Stimulated activated CD4-positive, alpha-beta T cell treated with anti-CD3 and anti-CD28 coated beads, Interleukin-2, amount 100 ng/mL, for 48 hours (primary cell): Measurements from ENCODE around the gene CIART.
"Not testable (repeated sequence)": the region's sequence is repeated elsewhere in the genome, so short reads cannot be mapped to it uniquely, and the experiment has no call there.

Experiments used
- DNase-seq, 2 donors: peaks; one replicate each; pipeline ENCODE4 v3.0.0-alpha.2; 2020

CIART gene, protein sequence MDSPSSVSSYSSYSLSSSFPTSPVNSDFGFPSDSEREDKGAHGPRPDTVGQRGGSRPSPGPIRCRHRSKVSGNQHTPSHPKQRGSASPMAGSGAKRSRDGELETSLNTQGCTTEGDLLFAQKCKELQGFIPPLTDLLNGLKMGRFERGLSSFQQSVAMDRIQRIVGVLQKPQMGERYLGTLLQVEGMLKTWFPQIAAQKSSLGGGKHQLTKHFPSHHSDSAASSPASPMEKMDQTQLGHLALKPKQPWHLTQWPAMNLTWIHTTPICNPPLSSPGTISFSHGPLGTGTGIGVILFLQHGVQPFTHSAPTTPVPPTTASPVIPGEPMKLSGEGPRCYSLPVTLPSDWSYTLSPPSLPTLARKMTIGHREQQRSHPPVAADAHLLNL

DNA sequence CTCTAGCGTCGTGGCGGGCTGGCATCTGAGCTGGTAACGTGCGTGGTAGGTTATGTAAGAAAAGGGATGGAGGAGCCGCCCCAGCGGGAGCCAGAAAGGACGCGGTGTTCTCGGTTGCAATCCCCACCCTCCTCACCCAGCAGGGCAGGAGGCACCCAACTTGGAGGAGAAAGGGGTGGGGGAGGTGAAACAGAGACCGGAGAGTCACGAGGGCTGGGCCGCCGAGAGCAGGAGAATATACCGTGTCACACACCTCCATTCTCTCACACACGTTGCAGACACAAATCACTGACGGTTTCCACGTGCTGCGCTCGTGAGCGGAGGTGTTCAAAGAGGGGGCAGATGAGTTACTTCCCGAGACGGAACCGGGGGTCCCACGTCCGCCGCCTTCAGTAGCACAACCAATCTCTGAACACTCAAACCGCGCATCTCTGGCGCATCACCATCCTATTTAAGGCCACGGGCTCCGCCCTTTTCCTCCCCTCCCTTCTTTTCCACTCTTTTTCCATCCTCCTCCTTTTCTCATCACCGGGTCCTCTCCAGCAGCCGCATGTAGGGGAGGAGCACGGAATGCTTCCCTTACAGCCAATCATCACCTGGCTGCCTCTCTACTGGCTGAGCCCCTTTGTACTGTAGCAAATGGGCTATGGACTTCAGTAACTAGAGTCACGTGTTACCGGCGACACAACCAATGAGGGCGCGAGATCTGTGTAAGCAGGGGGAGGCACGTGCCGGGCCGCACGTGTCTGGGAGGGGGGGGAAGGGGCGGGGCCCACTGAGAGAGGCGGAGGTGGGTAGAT is at the start of gene CIART:
TSS of gene CIART (plus strand) at position 797 of the 800 bp plus-strand sequence. CDS start 714 bp downstream, outside the sequence.
- DNase-seq, result peak; percentile 56 to 58

DNA sequence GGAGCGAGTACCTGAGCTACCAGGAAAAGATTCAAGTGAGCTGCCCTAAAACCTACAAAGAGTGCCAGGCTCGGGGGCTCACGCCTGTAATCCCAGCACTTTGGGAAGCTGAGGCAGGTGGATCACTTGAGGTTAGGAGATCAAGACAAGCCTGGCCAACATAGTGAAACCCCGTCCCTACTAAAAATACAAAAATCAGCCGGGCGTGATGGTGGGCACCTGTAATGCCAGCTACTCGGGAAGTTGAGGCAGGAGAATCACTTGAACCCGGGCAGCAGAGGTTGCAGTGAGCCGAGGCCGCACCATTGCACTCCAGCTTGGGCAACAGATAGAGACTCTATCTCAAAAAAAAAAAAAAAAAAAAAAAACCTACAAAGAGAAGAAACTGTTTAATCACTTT is 49.4 kb upstream of the CIART start:
- not testable (repeated sequence) for DNase-seq

DNA sequence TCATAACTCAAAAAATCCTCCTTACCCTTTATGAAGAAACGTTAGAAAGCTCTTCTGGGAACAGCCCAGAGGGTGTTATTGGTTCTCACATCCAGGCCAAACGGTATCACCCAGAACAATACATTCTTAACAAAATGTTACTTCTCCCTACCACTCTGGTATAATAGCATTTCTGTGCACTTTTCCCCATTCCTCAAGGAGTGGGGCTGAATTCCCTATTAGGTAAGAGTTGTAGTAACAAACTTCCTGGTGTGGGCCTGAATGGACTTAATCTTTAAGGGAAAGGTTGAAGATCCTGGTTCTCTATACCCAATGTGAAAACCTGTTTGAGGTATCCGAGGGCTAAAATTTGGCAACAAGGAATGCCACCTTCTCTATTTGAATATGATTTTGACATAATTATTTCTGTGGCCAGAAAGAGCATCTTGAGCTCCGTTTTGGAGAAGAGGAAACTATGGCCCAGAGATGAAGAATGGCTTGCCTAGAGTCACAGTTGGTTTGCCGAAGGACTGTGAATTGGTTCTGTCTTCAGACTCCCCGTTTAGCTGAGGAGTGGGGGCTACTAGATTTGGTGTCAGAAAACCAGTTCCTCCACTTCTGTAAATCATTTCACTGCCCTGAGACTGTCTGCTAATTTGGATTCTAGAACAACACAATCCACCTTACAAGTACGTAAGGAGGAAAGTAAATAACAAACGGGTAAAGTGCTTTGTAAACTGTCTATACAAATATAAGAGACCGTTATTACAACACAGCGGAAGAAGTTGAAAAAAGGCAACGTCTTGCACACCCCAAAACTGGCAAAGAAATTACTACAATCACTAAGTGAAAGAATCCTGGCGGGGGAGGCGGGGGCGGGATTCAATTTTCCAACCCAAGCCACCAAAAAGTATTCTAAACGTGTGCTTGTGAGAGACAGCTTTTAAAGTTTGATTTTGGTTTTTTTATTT is 48.7 kb upstream of the CIART start:
- peak in 1 of 2 donors; percentile 37 for DNase-seq

DNA sequence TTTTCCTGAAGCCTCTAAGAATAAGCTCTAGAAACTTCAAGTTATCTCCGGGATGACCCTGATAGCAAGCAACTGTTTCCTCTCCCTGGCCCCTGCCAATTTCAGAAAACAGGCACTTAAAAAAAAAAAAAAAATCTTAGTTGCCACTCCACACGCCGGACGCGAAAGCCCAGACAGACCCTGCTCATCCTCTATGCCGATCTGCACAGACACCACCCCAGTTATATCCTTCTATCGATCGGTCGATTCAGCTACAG is 48.1 kb upstream of the CIART start:
- no peak for DNase-seq

DNA sequence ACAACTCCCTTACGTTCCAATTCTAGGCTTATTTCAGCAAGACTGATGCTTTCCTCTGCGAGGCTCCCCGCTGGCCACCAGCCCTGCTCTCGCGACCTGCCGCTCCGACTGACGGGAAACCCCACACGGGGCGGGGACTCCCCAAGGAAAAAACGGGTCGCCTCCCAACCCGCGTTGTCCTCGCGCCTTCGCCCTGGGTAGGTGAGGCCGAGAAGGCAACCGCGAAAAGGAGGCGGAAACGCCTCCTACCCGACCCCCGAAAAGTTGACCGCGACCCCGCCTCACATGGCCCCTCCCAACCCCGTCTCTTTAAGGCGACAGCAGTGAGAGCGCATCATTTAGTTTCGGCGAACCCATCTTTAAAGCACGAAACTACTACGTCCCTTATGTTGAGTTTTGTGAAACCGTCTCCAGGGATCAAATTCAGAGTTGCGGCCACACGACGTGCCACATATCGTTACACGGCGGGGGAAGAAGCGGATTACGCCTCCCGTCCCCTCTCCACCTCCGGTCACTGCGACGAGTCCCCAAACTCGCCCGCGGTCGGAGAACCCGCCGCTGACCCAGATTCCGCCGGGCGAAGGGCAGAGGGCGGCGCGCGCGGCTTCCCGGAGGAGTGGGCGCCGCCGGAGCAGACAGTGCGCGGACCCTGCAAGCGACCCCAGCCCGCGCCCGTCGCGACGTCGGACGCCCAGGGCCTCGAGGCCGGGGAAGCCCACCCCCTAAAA is 47.6 kb upstream of the CIART start:
- peak; percentile 81 to 85 for DNase-seq

DNA sequence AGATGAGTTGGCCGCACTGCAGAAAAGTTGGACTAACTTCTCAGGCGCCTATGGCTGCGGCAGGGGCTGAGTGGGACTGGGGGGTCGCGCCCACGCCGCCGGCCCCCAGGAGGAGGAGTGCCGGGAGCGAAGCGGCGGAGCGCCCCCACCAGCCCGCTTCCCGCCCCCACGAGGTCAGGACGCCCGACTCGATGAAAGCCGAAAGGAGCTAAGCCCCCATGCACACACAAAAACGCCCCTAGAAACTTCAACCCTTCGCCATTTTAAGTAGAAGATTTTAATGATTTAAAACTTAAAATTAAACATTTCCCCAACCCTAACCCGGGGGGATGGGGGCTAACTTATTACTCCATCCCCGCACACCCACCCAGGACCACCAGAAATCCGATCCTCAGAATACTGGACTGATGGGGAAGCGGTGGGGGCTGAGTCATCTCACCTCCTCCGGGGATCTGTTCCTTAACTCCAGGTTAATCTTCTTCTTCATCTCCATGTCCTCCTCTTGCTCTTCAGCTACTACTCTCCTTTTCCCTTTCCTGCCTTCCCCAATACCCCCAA is 47.0 kb upstream of the CIART start:
- peak; percentile 24 to 26 for DNase-seq

DNA sequence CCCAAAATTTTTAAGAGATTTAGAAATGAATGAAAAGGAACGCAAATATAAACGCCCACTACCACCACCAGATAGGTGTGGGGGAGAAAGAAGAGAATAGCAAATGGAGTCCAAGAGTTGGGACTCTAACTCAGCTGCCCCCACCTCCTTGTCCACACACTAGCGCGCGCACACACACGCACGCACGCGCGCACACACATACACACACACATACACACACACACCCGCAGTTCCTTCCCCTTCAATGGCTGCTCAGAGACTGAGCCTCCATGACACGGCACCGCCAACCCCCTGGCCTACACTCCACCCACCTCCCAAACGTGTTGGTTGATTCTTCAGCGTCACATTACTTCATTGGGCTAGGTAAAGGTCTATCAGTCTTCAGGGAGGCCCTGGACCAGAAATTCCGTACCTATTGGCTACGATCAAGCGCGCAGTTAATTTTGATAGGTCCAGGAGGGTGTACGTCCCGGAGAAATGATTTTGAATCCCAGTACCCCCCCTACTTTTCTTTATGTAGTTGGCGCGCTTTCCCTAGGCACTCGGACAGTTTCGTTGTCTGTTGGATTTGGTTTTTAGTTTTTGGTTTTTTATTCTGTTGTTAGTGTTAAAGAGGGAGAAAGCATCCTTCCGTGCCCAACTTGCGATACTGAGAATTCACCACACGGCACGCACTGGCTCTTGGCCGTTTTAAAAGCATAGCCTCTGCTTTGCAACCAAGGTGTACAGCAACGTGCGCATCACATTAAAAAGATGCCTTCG is 46.3 kb upstream of the CIART start, which contains the start of gene ANP32E:
TSS of gene ANP32E (minus strand) at position 261 of the 762 bp plus-strand sequence. CDS start 326 bp downstream, outside the sequence.
- peak; percentile 84 to 86 for DNase-seq

DNA sequence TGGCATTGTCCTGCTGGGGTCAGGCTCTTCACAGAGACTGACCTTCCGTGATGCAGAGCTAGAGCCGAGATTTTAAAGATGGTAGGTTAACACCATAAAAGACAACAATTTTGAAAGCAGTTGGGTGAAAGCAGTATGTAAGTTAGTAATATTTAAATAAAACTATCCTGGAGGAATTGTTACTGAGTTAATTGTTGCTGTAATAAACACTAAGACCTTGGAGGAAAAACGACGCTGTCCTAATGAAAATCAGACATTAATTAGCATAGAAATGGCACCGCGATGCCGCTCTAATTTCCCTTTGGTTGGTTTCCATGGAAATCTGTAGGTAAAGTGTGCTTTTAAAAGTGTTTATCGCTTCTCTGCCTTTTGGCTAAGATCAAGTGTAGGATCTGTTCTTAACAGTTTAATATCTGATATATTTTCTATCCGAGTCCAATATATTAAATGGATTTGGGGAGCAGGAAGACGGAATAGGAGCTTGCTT is 45.7 kb upstream of the CIART start:
- DNase-seq, result no peak

DNA sequence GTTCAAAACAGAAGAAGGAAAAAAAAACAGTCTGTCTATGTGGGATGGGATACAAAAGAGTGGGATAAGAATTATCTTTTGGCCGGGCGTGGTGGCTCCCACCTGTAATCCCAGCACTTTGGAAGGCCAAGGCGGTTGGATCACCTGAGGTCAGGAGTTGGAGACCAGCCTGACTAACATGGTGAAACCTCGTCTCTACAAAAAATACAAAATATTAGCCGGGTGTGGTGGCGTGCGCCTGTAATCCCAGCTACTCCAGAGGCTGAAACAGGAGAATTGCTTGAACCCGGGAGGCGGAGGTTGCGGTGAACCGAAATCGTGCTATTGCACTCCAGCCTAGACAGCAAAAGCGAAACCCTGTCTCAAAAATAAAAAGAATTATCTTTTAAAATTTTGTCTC is 45.2 kb upstream of the CIART start:
- not testable (repeated sequence) for DNase-seq

DNA sequence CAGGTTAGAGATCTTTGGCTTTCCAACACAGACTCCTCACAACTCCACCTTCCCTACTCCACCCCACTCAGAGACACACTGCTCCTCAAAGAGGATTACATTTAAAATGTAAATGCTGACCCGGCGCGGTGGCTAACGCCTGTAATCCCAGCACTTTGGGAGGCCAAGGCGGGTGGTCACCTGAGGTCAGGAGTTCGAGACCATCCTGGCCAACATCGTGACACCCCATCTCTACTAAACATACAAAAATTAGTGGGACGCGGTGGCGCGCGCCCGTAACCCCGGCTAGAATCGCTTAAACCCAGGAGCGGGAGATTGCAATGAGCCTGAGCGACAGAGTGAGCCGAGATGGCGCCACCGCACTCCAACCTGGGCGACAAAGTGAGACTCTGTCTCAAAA is 44.6 kb upstream of the CIART start:
- DNase-seq, result no peak

DNA sequence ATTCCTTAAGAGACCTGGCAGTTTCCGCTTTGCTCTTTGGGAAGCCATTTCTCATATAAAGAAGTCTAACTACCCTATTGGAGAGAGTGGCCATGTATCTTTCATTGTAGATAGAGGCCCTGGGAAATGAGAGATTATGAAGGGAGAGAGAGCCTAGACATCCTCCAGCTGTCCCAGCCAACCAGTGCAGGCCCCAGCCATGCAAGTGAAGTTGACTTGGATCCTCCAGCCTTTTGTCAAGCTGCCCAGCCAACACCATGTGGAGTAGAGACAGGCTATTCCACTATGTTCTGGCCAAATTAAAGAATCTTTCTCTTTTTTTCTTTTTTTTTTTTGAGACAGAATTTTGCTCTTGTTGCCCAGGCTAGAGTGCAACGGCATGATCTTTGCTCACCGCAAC is 39.4 kb upstream of the CIART start:
- DNase-seq, result no peak

DNA sequence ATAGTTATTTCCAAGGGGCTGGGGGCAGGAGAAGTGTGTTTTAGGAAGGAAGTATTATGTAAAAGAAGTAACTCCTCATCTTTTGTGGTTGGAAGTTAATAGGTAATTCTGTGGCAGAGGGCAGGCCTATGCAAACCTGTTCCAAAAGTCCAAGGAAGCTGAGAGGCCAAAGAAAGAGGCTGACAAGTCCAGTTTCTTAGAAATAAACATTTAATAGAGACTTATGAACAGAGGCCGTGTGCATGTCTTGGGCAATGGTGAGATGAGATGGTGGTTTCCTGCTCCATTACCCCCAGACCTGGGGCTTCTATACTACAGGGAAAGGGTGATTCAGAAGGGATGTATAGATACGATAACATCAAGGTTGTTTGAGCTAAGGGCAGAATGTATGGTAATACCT is 32.4 kb upstream of the CIART start:
- DNase-seq, result no peak

DNA sequence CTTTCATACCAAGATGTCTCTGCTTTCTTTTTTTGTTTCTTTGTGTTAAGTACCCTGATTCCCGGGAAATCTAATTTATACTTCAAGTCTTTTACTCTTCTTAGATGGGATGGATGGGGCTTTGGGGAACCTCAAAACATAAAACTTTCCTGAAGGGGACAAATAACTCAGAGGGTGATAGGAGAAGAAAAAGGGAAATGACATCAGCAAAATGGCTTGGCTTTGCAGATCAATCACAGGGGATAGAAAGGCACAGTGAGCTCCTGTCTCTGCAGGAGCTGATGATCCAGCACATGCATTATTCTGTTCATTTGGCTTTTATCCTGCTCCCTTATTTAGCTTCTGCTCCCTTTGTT is 26.2 kb upstream of the CIART start:
- DNase-seq, result no peak

DNA sequence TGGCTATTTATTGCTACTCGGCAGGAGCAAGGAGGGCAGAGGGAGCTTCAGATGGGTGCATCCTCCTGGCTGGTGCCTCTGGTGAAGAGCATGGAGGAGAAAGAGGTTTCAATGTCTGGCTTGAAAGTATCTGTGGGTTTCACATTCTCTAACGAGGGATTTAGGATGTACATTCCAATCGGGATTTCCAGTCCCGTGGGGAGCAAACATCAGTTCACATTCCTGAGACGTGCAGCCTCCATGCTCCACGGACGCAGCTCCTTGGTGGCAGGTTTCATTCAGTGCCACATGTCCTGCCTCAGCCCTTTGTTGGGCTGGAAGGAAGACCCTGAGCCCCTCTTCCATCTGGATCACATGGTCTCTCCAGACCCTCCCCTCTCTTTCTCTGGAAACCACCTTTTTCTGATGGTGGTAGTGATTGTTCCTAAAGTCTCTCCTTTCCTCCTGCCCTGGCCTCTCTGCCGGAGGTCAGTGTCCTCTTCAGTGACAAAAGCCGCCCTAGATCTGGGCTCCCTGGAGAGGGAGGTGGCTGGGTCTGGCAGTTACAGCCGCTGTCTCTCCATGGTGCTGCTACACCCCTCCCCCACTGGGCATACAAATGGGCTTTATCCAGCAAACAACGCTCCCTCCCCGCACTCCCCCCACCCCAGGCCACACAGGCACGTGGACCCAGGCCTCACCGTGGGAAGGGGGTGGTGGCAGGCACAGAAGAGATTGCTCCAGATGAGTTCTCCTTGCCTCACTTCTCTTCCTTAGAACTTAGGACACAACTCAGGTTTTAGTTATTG is 25.6 kb upstream of the CIART start:
- DNase-seq, result no peak

DNA sequence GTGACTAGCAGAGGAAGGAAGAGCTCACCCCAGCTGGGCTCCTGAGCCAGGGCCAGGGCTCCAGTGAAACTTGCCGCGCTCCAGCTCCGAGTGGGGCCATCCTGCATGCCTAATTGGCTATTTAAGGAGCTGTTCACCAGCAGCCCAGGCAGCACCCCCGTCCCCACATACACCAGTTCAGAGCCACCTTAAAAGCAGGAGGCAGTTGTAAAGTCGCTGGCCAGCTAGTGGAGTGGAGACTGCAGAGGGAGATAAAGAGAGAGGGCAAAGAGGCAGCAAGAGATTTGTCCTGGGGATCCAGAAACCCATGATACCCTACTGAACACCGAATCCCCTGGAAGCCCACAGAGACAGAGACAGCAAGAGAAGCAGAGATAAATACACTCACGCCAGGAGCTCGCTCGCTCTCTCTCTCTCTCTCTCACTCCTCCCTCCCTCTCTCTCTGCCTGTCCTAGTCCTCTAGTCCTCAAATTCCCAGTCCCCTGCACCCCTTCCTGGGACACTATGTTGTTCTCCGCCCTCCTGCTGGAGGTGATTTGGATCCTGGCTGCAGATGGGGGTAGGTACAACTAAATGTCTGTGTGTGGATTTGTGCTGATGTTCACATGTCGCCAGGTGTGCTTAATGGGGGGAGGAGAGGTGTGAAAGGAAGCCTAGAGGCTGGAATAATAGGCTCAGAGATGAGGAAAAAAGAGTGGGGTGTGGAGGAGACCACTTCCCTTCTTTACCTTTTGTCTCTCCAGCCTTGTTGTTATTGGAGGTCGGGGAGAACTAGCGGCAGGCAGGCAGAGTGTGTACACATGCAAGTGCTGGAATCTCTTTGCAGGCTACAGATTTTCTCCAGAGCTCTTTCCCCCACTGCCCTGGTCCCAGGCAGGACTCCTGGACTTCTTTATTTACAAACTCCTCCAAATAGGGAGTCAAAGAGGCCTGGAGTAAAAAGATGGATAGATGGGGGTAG is 24.4 kb upstream of the CIART start, which contains the start of gene CA14:
TSS of gene CA14 (plus strand) at position 151 of the 962 bp plus-strand sequence. CDS start at position 506, 355 bp downstream.
- DNase-seq, result no peak

DNA sequence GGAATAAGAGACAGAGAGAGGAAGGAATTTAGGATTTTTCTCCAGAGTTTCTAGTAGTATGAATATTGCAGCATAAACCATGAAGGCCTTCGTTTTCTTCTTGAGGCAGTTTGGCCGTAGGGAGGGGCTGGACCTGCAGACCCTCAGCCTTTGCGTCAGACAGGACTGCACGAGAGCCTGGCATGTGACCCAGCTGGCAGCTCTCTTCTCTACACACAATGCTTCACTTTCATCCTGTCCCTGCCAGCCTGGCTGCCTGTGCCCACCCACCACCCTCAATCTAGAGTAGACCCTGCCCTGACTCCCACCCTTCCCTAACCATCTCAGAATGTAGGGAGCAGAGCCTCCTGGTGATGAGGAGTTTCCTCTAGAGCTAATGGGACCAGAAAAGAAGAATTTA is 23.1 kb upstream of the CIART start:
- DNase-seq, result no peak

DNA sequence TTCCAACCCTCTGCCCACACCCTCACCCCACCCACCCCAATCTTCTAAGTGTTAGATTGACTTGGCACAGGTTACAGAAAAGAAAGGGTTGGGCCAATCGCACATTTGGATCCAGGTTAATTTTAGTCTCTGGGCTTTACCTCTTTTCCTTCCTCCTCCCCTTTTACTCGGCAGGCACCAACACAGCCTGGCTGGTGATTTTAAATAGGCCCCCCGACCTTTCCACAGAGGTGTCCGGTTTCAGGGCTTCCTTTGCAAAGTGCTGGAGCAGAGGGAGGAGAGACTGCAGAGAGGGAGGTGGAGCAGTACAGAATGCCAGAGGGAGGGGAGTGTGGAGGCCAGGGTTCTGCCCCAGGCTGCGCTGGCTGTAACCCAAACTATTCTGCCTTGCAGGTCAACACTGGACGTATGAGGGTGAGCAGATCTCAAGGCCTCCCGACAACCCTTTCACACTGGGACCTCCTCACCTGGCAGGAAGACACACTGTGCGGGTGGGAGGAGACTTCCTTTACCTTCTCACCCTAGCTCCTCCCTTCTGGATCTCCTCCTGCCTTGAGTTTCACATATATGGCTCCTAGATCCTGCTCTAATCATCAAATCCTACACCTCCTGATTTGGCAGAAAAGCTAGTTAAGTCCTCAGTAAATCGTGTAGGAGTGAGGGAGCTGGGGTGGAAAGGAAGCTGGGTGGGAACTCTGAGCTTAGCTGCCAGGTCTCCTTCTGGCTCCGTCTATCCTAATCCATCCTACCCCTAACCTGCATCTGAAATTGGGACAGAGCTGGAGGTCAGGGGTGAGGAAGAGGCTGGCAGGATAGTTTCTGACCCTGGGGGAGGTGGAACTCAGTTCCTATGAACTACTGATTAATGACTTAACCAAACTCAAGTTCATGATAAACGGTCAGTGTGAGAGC is 22.3 kb upstream of the CIART start:
- no peak for DNase-seq

DNA sequence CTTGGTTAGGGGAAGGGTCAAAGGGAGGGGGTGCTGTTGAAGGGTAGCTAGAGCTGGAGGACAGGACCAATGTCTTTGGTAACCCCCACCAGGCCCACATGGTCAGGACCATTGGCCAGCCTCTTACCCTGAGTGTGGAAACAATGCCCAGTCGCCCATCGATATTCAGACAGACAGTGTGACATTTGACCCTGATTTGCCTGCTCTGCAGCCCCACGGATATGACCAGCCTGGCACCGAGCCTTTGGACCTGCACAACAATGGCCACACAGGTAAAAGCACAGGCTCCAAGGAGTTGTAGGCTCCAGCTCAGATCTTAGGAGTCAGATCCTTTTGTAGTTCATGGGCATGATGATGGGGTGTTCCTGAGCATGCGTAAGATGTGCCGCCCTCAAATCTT is 21.0 kb upstream of the CIART start:
- no peak for DNase-seq
